ENCODE measurements around the gene ECHDC3. TPM values are rescaled to one million over a fixed set of nuclear protein-coding genes. Genes with fewer than 3 reads are reported as not detected.

Gene ECHDC3
- total RNA-seq, result 0.15 and 0.18 TPM in 2 replicates

DNA sequence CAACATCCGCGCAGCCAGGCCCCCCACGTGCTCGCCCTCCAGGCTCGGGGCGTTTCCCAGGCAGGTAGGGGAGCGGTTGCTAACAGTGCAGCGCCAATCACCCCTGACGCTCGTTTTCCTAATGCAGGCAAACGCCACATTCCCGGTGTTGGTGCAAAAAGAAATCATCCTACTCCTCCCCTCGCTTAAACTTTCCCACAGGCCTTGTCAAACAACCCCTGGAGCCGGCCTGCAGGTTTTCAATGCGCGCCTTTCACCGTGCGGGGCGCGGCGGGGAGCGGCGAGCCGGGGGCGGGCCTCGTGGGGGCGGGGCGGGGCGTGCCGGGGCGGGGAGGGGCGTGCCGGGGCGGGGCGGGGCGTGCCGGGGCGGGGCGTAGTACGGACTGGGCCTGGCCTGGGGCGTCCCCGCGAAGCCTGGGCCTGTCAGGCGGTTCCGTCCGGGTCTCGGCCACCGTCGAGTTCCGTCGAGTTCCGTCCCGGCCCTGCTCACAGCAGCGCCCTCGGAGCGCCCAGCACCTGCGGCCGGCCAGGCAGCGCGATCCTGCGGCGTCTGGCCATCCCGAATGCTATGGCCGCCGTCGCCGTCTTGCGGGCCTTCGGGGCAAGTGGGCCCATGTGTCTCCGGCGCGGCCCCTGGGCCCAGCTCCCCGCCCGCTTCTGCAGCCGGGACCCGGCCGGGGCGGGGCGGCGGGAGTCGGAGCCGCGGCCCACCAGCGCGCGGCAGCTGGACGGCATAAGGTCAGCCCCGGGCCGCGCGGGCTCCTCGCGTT is at the start of gene ECHDC3:
Gene ECHDC3, plus strand, starts transcription at position 374 of the 770 bp plus-strand sequence. Its CDS starts 195 bp downstream, at position 569.
- intact Hi-C loops (cut with micrococcal nuclease), result no loop called here
- Mint-ChIP-seq H3K36me3 (ENCODE audit: low read depth) (no peaks in the 10 kb centered on the region), H3K9me3 (peaks cover 18% of the 10 kb centered on the region), H3K27ac (no peak within 1 kb of the TSS), H3K4me1 (ENCODE audit: low read depth) (no peaks in the 10 kb centered on the region), H3K4me3 (peak within 1 kb of the TSS; percentile 20), H3K27me3 (ENCODE audit: insufficient read depth) (peaks cover 36% of the 10 kb centered on the region)
- no peak for DNase-seq (ENCODE audit: low spot score)

GRCh38 chr10:11693376-11693775 is 48.8 kb upstream of the ECHDC3 start:
- Mint-ChIP-seq H3K9me3 (no peaks in the 10 kb centered on the region), H3K36me3 (ENCODE audit: low read depth) (no peaks in the 10 kb centered on the region), H3K27me3 (ENCODE audit: insufficient read depth) (peaks cover 38% of the 10 kb centered on the region), H3K27ac (no peak overlapping the region), H3K4me3 (no peak overlapping the region), H3K4me1 (ENCODE audit: low read depth) (no peaks in the 10 kb centered on the region)
- DNase-seq (ENCODE audit: low spot score), result no peak
- intact Hi-C loops (cut with micrococcal nuclease), result no loop called here

- intact Hi-C loops (cut with micrococcal nuclease), result no loop called here
- Mint-ChIP-seq H3K27ac (no peak overlapping the region), H3K4me1 (ENCODE audit: low read depth) (no peaks in the 10 kb centered on the region), H3K4me3 (no peak overlapping the region), H3K9me3 (no peaks in the 10 kb centered on the region), H3K27me3 (ENCODE audit: insufficient read depth) (peaks cover 37% of the 10 kb centered on the region), H3K36me3 (ENCODE audit: low read depth) (no peaks in the 10 kb centered on the region)
- no peak for DNase-seq (ENCODE audit: low spot score)
Observed at GRCh38 chr10:11695779-11696178, 46.4 kb upstream of the ECHDC3 start.

DNA sequence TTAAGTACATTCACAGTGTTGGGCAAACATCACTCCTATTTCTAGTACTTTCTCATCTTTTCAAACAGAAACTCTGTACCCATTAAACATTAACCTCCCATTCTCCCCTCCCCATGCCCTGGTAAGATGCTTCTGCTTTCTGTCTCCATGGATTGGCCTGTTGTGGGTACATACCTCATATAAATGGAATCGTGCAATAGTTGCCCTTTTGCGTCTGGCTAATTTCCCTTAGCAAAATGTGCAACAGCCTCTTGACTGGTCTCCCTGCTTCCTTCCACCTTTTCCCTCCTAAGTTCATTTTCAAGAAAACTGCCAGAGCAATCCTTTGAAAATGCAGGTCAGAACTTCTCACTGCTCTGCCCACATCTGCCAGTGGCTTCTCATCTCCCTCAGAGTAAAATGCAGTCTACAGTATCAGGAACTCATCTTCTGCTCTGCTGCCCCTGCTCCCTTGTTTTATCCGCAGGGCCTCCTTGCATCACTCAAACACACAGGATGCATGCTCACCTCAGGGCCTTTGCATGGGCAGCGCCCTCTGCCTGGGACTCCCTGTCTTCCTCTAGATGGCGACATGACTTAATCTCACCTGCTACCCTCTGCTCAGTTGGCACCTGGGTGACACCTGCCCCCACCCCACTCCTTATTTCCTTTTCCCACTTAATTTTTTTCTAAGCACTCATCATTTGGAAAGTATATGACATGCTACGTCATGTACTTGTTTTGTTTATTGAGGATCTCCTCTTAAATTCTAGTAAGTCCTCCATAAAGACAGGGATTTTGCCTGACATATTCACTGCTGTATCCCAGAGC is 44.3 kb upstream of the ECHDC3 start:
- Mint-ChIP-seq H3K9me3 (no peaks in the 10 kb centered on the region), H3K36me3 (ENCODE audit: low read depth) (no peaks in the 10 kb centered on the region), H3K4me1 (ENCODE audit: low read depth) (no peaks in the 10 kb centered on the region), H3K27me3 (ENCODE audit: insufficient read depth) (peaks cover 45% of the 10 kb centered on the region), H3K27ac (no peak overlapping the region), H3K4me3 (no peak overlapping the region)
- intact Hi-C loops (cut with micrococcal nuclease), result no loop called here
- DNase-seq (ENCODE audit: low spot score), result no peak

- no peak overlapping the region for H3K4me3 Mint-ChIP-seq
- H3K27me3 Mint-ChIP-seq (ENCODE audit: insufficient read depth), result peaks cover 49% of the 10 kb centered on the region
- H3K27ac Mint-ChIP-seq, result no peak overlapping the region
- no peaks in the 10 kb centered on the region for H3K9me3 Mint-ChIP-seq
- H3K36me3 Mint-ChIP-seq (ENCODE audit: low read depth), result no peaks in the 10 kb centered on the region
- intact Hi-C loops (cut with micrococcal nuclease), result no loop called here
- no peaks in the 10 kb centered on the region for H3K4me1 Mint-ChIP-seq (ENCODE audit: low read depth)
- no peak for DNase-seq (ENCODE audit: low spot score)
Observed at GRCh38 chr10:11698691-11699549, 43.3 kb upstream of the ECHDC3 start.

- no peak overlapping the region for H3K4me3 Mint-ChIP-seq
- no peaks in the 10 kb centered on the region for H3K9me3 Mint-ChIP-seq
- no peaks in the 10 kb centered on the region for H3K4me1 Mint-ChIP-seq (ENCODE audit: low read depth)
- no peaks in the 10 kb centered on the region for H3K36me3 Mint-ChIP-seq (ENCODE audit: low read depth)
- peaks cover 53% of the 10 kb centered on the region for H3K27me3 Mint-ChIP-seq (ENCODE audit: insufficient read depth)
- no peak for DNase-seq (ENCODE audit: low spot score)
- intact Hi-C loops (cut with micrococcal nuclease), result no loop called here
- H3K27ac Mint-ChIP-seq, result no peak overlapping the region
Observed at GRCh38 chr10:11699550-11700097, 42.6 kb upstream of the ECHDC3 start.

GRCh38 chr10:11700539-11700938 is 41.6 kb upstream of the ECHDC3 start:
- no peaks in the 10 kb centered on the region for H3K9me3 Mint-ChIP-seq
- no peaks in the 10 kb centered on the region for H3K4me1 Mint-ChIP-seq (ENCODE audit: low read depth)
- H3K27ac Mint-ChIP-seq, result no peak overlapping the region
- no peak overlapping the region for H3K4me3 Mint-ChIP-seq
- no peak for DNase-seq (ENCODE audit: low spot score)
- intact Hi-C loops (cut with micrococcal nuclease), result no loop called here
- H3K36me3 Mint-ChIP-seq (ENCODE audit: low read depth), result no peaks in the 10 kb centered on the region
- peaks cover 51% of the 10 kb centered on the region for H3K27me3 Mint-ChIP-seq (ENCODE audit: insufficient read depth)

- intact Hi-C loops (cut with micrococcal nuclease), result no loop called here
- Mint-ChIP-seq H3K36me3 (ENCODE audit: low read depth) (no peaks in the 10 kb centered on the region), H3K9me3 (peaks cover under 1% of the 10 kb centered on the region), H3K27ac (no peak overlapping the region), H3K27me3 (ENCODE audit: insufficient read depth) (peaks cover 52% of the 10 kb centered on the region), H3K4me1 (ENCODE audit: low read depth) (no peaks in the 10 kb centered on the region), H3K4me3 (no peak overlapping the region)
- no peak for DNase-seq (ENCODE audit: low spot score)
Observed at GRCh38 chr10:11701451-11702095, 40.6 kb upstream of the ECHDC3 start.

DNA sequence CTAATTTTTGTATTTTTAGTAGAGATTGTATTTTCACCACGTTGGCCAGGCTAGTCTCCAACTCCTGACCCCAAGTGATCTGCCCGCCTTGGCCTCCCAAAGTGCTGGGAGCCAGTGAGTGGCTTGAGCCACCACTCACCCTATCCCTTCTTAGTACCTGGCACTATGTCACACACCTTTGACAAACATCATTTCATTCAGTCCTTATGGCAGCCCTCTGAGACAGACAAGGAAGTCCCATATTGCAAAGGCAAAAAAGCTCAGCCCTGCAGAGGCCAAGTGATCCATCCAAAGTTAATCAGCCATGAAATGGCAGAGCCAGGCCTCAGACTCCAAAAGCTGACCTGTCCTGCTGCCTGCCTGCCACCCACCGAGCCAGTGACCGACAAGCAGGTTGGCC is 39.9 kb upstream of the ECHDC3 start:
- H3K9me3 Mint-ChIP-seq, result peaks cover 4% of the 10 kb centered on the region
- H3K36me3 Mint-ChIP-seq (ENCODE audit: low read depth), result no peaks in the 10 kb centered on the region
- intact Hi-C loops (cut with micrococcal nuclease), result no loop called here
- H3K4me1 Mint-ChIP-seq (ENCODE audit: low read depth), result no peaks in the 10 kb centered on the region
- H3K27me3 Mint-ChIP-seq (ENCODE audit: insufficient read depth), result peaks cover 50% of the 10 kb centered on the region
- no peak overlapping the region for H3K27ac Mint-ChIP-seq
- no peak overlapping the region for H3K4me3 Mint-ChIP-seq
- DNase-seq (ENCODE audit: low spot score), result no peak

DNA sequence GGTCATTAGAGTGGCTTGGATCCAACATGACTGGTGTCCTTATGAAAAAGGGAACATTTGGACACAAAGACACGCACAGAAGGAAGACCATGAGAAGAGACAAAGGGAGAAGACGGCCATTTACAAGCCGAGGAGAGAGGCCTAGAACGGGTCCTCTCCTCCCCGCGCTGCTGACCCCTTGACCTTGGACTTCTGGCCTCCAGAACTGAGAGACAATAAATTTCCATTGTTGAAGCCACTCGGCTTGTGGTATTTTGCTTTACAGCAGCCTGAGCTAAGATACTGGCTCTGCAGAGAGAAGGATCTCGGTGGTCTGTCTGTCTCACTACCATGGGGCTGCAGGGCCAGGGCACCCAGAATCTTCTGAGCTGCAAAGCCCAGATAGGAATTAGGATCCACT is 38.1 kb upstream of the ECHDC3 start:
- Mint-ChIP-seq H3K4me1 (ENCODE audit: low read depth) (no peaks in the 10 kb centered on the region), H3K36me3 (ENCODE audit: low read depth) (no peaks in the 10 kb centered on the region), H3K4me3 (no peak overlapping the region), H3K27ac (no peak overlapping the region), H3K27me3 (ENCODE audit: insufficient read depth) (peaks cover 55% of the 10 kb centered on the region), H3K9me3 (peaks cover 4% of the 10 kb centered on the region)
- no peak for DNase-seq (ENCODE audit: low spot score)
- intact Hi-C loops (cut with micrococcal nuclease), result no loop called here

DNA sequence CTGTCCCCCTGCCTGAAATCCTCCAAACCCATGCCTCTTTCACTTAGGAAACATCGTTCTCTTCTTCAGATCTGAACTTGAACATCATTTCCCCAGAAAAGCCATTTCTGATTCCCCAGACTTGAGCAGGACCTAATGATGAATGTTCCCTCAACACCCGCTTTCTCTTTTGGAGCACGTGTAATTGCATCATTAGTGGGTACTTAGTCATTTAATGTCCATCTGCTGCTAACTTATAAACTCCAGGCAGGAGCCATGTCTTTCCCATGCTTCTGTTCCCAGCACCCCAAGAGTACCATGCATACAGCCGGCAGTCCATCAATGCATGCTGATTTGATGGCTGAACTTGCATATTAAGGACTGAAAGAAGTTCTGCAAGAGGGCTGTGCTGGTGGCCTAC is 36.5 kb upstream of the ECHDC3 start:
- H3K27ac Mint-ChIP-seq, result no peak overlapping the region
- H3K27me3 Mint-ChIP-seq (ENCODE audit: insufficient read depth), result peaks cover 63% of the 10 kb centered on the region
- H3K4me3 Mint-ChIP-seq, result no peak overlapping the region
- intact Hi-C loops (cut with micrococcal nuclease), result no loop called here
- no peak for DNase-seq (ENCODE audit: low spot score)
- H3K9me3 Mint-ChIP-seq, result peaks cover 4% of the 10 kb centered on the region
- H3K4me1 Mint-ChIP-seq (ENCODE audit: low read depth), result peaks cover 5% of the 10 kb centered on the region
- H3K36me3 Mint-ChIP-seq (ENCODE audit: low read depth), result no peaks in the 10 kb centered on the region

GRCh38 chr10:11706895-11707567 is 35.2 kb upstream of the ECHDC3 start:
- Mint-ChIP-seq H3K27me3 (ENCODE audit: insufficient read depth) (peaks cover 68% of the 10 kb centered on the region), H3K36me3 (ENCODE audit: low read depth) (no peaks in the 10 kb centered on the region), H3K4me1 (ENCODE audit: low read depth) (peaks cover 8% of the 10 kb centered on the region), H3K4me3 (no peak overlapping the region), H3K9me3 (peaks cover 4% of the 10 kb centered on the region), H3K27ac (no peak overlapping the region)
- no peak for DNase-seq (ENCODE audit: low spot score)
- intact Hi-C loops (cut with micrococcal nuclease), result no loop called here

All from activated T-helper 1 cell treated with anti-CD3 and anti-CD28 coated beads, Interleukin-12 subunit alpha, Interleukin-12 subunit beta, Interleukin-2, Interleukin-4 antibody, amounts not matched to agents 30 ng/mL and 10 ng/mL and 1 ng/mL, durations not matched to agents 14 hours and 24 hours and 36 hours (primary cell).